Activated T-cell treated with anti-CD3 and anti-CD28 coated beads, Interleukin-2, amount 50 U/mL, for 4 hours (primary cell): ENCODE results near the gene SNRPA1. TPM values are rescaled to one million over a fixed set of nuclear protein-coding genes. Genes with fewer than 3 reads are reported as not detected.
A peak's percentile ranks its signal among the peaks of the same experiment; 100 is the strongest.
"Not testable (repeated sequence)": the region's sequence is repeated elsewhere in the genome, so short reads cannot be mapped to it uniquely, and the experiment has no call there.

Experiments
- ATAC-seq, 2 donors: fragments of 200-7000 bp; cut with Tn5 transposase; one replicate each; pipeline ENCODE4 v1.10.0; 2021
- DNase-seq: peaks from one replicate; pipeline ENCODE4 v3.0.0-alpha.2; 2020
- H3K27me3 Mint-ChIP-seq: one replicate; pipeline ENCODE4 v1.8.0; 2021; ENCODE audit warnings: low read depth, mixed read lengths
- H3K36me3 Mint-ChIP-seq: one replicate; pipeline ENCODE4 v1.8.0; 2022; ENCODE audit warnings: mixed read lengths; ENCODE audit not compliant: insufficient read depth
- H3K4me1 Mint-ChIP-seq: one replicate; pipeline ENCODE4 v1.8.0; 2021; ENCODE audit warnings: low read depth, mixed read lengths
- H3K4me3 Mint-ChIP-seq: one replicate; pipeline ENCODE4 v1.8.0; 2021; ENCODE audit warnings: mild to moderate bottlenecking, moderate library complexity, mixed read lengths
- H3K9me3 Mint-ChIP-seq: one replicate; pipeline ENCODE4 v1.8.0; 2021; ENCODE audit warnings: mixed read lengths
- total RNA-seq, 3 donors: library from RNA; stranded (reverse); gene quantifications; one replicate each; pipeline ENCODE4 v1.2.1, GENCODE V29; 2021

SNRPA1 gene
- total RNA-seq, result 100 to 1,000 TPM; 229 to 264 (median 233) TPM

- Mint-ChIP-seq H3K36me3 (peaks cover 28% of the 10 kb centered on the region), H3K27me3 (no peaks in the 10 kb centered on the region), H3K4me3 (peak within 1 kb of the TSS; percentile 97), H3K4me1 (peaks cover 34% of the 10 kb centered on the region), H3K9me3 (no peaks in the 10 kb centered on the region)
- peak; percentile 98 for DNase-seq
- peak; percentile 88 for ATAC-seq
Measured at GRCh38 chr15:101294731-101295606, at the start of gene SNRPA1. TSS of gene SNRPA1 (minus strand) at chr15:101295248. CDS start at chr15:101295178, 70 bp downstream.

GRCh38 chr15:101342056-101342455 is 47.0 kb upstream of the SNRPA1 start:
- H3K9me3 Mint-ChIP-seq, result peaks cover 3% of the 10 kb centered on the region
- no peak overlapping the region for H3K4me3 Mint-ChIP-seq
- DNase-seq, result no peak
- H3K27me3 Mint-ChIP-seq, result peaks cover 42% of the 10 kb centered on the region
- H3K36me3 Mint-ChIP-seq, result no peaks in the 10 kb centered on the region
- H3K4me1 Mint-ChIP-seq, result no peaks in the 10 kb centered on the region
- no peak for ATAC-seq

- H3K9me3 Mint-ChIP-seq, result peaks cover 8% of the 10 kb centered on the region
- H3K27me3 Mint-ChIP-seq, result peaks cover 20% of the 10 kb centered on the region
- ATAC-seq (no peak), DNase-seq (no peak)
- H3K36me3 Mint-ChIP-seq, result no peaks in the 10 kb centered on the region
- no peak overlapping the region for H3K4me3 Mint-ChIP-seq
- peaks cover 11% of the 10 kb centered on the region for H3K4me1 Mint-ChIP-seq
Measured at GRCh38 chr15:101338502-101339057, 43.5 kb upstream of the SNRPA1 start.

GRCh38 chr15:101337976-101338375 is 42.9 kb upstream of the SNRPA1 start:
- no peak for DNase-seq
- ATAC-seq, result no peak
- Mint-ChIP-seq H3K27me3 (peaks cover 20% of the 10 kb centered on the region), H3K9me3 (peaks cover 14% of the 10 kb centered on the region), H3K36me3 (no peaks in the 10 kb centered on the region), H3K4me3 (no peak overlapping the region), H3K4me1 (peaks cover 15% of the 10 kb centered on the region)

- Mint-ChIP-seq H3K9me3 (peaks cover 14% of the 10 kb centered on the region), H3K4me3 (peak overlapping the region; percentile 68), H3K4me1 (peaks cover 16% of the 10 kb centered on the region)
- ATAC-seq, result peak; percentile 94 to 96
- H3K36me3 Mint-ChIP-seq, DNase-seq, H3K27me3 Mint-ChIP-seq: not testable (repeated sequence)
Measured at GRCh38 chr15:101333907-101334789, 39.1 kb upstream of the SNRPA1 start.

GRCh38 chr15:101332061-101332467 is 37.0 kb upstream of the SNRPA1 start:
- DNase-seq, result no peak
- Mint-ChIP-seq H3K36me3 (no peaks in the 10 kb centered on the region), H3K27me3 (peaks cover 12% of the 10 kb centered on the region), H3K4me3 (no peak overlapping the region), H3K4me1 (peaks cover 16% of the 10 kb centered on the region), H3K9me3 (peaks cover 11% of the 10 kb centered on the region)
- ATAC-seq, result no peak

- DNase-seq, result no peak
- no peaks in the 10 kb centered on the region for H3K36me3 Mint-ChIP-seq
- H3K27me3 Mint-ChIP-seq, result peaks cover 23% of the 10 kb centered on the region
- peaks cover 7% of the 10 kb centered on the region for H3K9me3 Mint-ChIP-seq
- peaks cover 13% of the 10 kb centered on the region for H3K4me1 Mint-ChIP-seq
- no peak for ATAC-seq
- H3K4me3 Mint-ChIP-seq, result no peak overlapping the region
Measured at GRCh38 chr15:101329867-101330380, 34.9 kb upstream of the SNRPA1 start.

- H3K4me3 Mint-ChIP-seq, result no peak overlapping the region
- DNase-seq, result no peak
- H3K36me3 Mint-ChIP-seq, result no peaks in the 10 kb centered on the region
- H3K4me1 Mint-ChIP-seq, result peaks cover 9% of the 10 kb centered on the region
- no peak for ATAC-seq
- H3K9me3 Mint-ChIP-seq, result peaks cover 7% of the 10 kb centered on the region
- peaks cover 23% of the 10 kb centered on the region for H3K27me3 Mint-ChIP-seq
Measured at GRCh38 chr15:101329309-101329863, 34.3 kb upstream of the SNRPA1 start.

GRCh38 chr15:101328001-101328400 is 33.0 kb upstream of the SNRPA1 start:
- H3K4me1 Mint-ChIP-seq, result peaks cover under 1% of the 10 kb centered on the region
- no peak for DNase-seq
- peaks cover under 1% of the 10 kb centered on the region for H3K9me3 Mint-ChIP-seq
- no peak overlapping the region for H3K4me3 Mint-ChIP-seq
- peaks cover 23% of the 10 kb centered on the region for H3K27me3 Mint-ChIP-seq
- no peaks in the 10 kb centered on the region for H3K36me3 Mint-ChIP-seq
- no peak for ATAC-seq

- H3K4me3 Mint-ChIP-seq, result no peak overlapping the region
- no peaks in the 10 kb centered on the region for H3K4me1 Mint-ChIP-seq
- no peaks in the 10 kb centered on the region for H3K9me3 Mint-ChIP-seq
- no peak for ATAC-seq
- H3K27me3 Mint-ChIP-seq, result peaks cover 23% of the 10 kb centered on the region
- DNase-seq, result no peak
- no peaks in the 10 kb centered on the region for H3K36me3 Mint-ChIP-seq
Measured at GRCh38 chr15:101327147-101327740, 32.2 kb upstream of the SNRPA1 start.

GRCh38 chr15:101326462-101327146 is 31.6 kb upstream of the SNRPA1 start:
- Mint-ChIP-seq H3K36me3 (no peaks in the 10 kb centered on the region), H3K4me3 (no peak overlapping the region), H3K4me1 (no peaks in the 10 kb centered on the region), H3K27me3 (peaks cover 27% of the 10 kb centered on the region), H3K9me3 (no peaks in the 10 kb centered on the region)
- ATAC-seq (no peak), DNase-seq (no peak)

- peaks cover 3% of the 10 kb centered on the region for H3K4me1 Mint-ChIP-seq
- H3K27me3 Mint-ChIP-seq, result peaks cover 27% of the 10 kb centered on the region
- H3K4me3 Mint-ChIP-seq, result no peak overlapping the region
- ATAC-seq, result no peak
- DNase-seq, result no peak
- no peaks in the 10 kb centered on the region for H3K9me3 Mint-ChIP-seq
- no peaks in the 10 kb centered on the region for H3K36me3 Mint-ChIP-seq
Measured at GRCh38 chr15:101326026-101326315, 30.9 kb upstream of the SNRPA1 start.

GRCh38 chr15:101325263-101326025 is 30.4 kb upstream of the SNRPA1 start:
- ATAC-seq (no peak), DNase-seq (no peak)
- no peaks in the 10 kb centered on the region for H3K9me3 Mint-ChIP-seq
- H3K36me3 Mint-ChIP-seq, result no peaks in the 10 kb centered on the region
- H3K4me1 Mint-ChIP-seq, result peaks cover 9% of the 10 kb centered on the region
- H3K27me3 Mint-ChIP-seq, result peaks cover 26% of the 10 kb centered on the region
- H3K4me3 Mint-ChIP-seq, result no peak overlapping the region
